GM12878 (cell line): Measurements from ENCODE around the gene CCDC85B. TPM values are rescaled to one million over a fixed set of nuclear protein-coding genes. Genes with fewer than 3 reads are reported as not detected.
A peak's percentile ranks its signal among the peaks of the same experiment; 100 is the strongest.

ENCODE experiments used
- ATAC-seq: fragments of 200-7000 bp; cut with Tn5 transposase; 3 replicates; pipeline ENCODE4 v1.9.1; 2020; ENCODE audit warnings: mild to moderate bottlenecking, moderate library complexity
- BruUV-seq: library from RNA; stranded (reverse); fragments of 400-500 nt; replicated peaks from 2 replicates; lab custom pipeline; 2021; lab: Mats Ljungman, UMichigan
- CTCF ChIA-PET: fragments of 300-600 bp; sonication (Branson Sonifier 250); formaldehyde crosslinking; extraction: SDS; loops from one replicate; lab custom pipeline; 2021; ENCODE audit warnings: inconsistent platforms; lab: Yijun Ruan, JAX
- POLR2A ChIA-PET: fragments of 350-600 bp; formaldehyde crosslinking; extraction: SDS; loops from one replicate; lab custom pipeline; 2021; ENCODE audit warnings: inconsistent platforms; lab: Charles Lee
- RAD21 ChIA-PET: fragments of 300-600 bp; sonication (Branson Sonifier 250); formaldehyde crosslinking; loops from one replicate; lab custom pipeline; 2023; ENCODE audit warnings: antibody characterized with exemption; ENCODE audit not compliant: unreplicated experiment; lab: Charles Lee
- SMC1A ChIA-PET: fragments of 300-600 bp; sonication (Branson Sonifier 250); formaldehyde crosslinking; loops from one replicate; lab custom pipeline; 2023; ENCODE audit not compliant: unreplicated experiment, uncharacterized antibody; lab: Charles Lee
- DNase-seq: peaks from one replicate; pipeline ENCODE4 v3.0.0-alpha.2; 2011; ENCODE audit warnings: low read depth, low spot score
- FAIRE-seq: peaks from 3 replicates; lab custom pipeline; 2011; peaks lifted over from hg19 to GRCh38; lab: Jason Lieb, UNC
- H2AFZ ChIP-seq: 2 replicates; pipeline ENCODE4 v1.6.0; 2011; ENCODE audit warnings: low read depth, low read length, control low read depth; ENCODE audit not compliant: control insufficient read depth
- H3K27ac ChIP-seq: 2 replicates; pipeline ENCODE4 v1.5.1; 2011; ENCODE audit warnings: control low read depth; ENCODE audit not compliant: control insufficient read depth, insufficient read depth
- H3K27me3 ChIP-seq, 2 experiments: replicated peaks in 1 of 2; 2 replicates each; pipeline versions ENCODE4 v1.6.0 to v1.6.1; 2011; ENCODE audit warnings: low read length in 1 of 2; ENCODE audit not compliant: control insufficient read depth in 2 of 2, insufficient read depth in 2 of 2
- H3K36me3 ChIP-seq, 2 experiments: 2 replicates each; pipeline ENCODE4 v1.5.1; 2011; ENCODE audit warnings: low read length in 1 of 2; ENCODE audit not compliant: control insufficient read depth in 2 of 2, insufficient read depth in 2 of 2
- H3K4me1 ChIP-seq: 2 replicates; pipeline ENCODE4 v1.6.1; 2011; ENCODE audit warnings: mild to moderate bottlenecking, low read length, moderate library complexity, mixed read lengths; ENCODE audit not compliant: control insufficient read depth, insufficient read depth
- H3K4me2 ChIP-seq: 2 replicates; pipeline ENCODE4 v1.6.0; 2011; ENCODE audit warnings: control low read depth; ENCODE audit not compliant: control insufficient read depth, insufficient read depth
- H3K4me3 ChIP-seq: fragments of 200-600 bp; sonication (generic); 2 replicates; pipeline ENCODE4 v1.5.1; 2016
- H3K79me2 ChIP-seq: 2 replicates; pipeline ENCODE4 v1.6.0; 2011; ENCODE audit warnings: low read length; ENCODE audit not compliant: control insufficient read depth, insufficient read depth
- H3K9ac ChIP-seq: 2 replicates; pipeline ENCODE4 v1.8.0; 2011; ENCODE audit warnings: low read length, control low read depth, mixed read lengths; ENCODE audit not compliant: control insufficient read depth, insufficient read depth
- H3K9me3 ChIP-seq: replicated peaks from 3 replicates; pipeline ENCODE4 v1.5.1; 2011; ENCODE audit warnings: mild to moderate bottlenecking, low read length; ENCODE audit not compliant: control insufficient read depth, insufficient read depth
- H4K20me1 ChIP-seq: 2 replicates; pipeline ENCODE4 v1.6.0; 2011; ENCODE audit not compliant: control insufficient read depth, insufficient read depth
- ATF7 ChIP-seq: fragments of 450-650 bp; IDR thresholded peaks from 2 replicates; pipeline ENCODE4 v1.6.1; 2016; ENCODE audit warnings: low read depth, mild to moderate bottlenecking
- E4F1 ChIP-seq: fragments of 450-650 bp; IDR thresholded peaks from 2 replicates; pipeline ENCODE4 v1.6.1; 2018; ENCODE audit warnings: borderline replicate concordance, mild to moderate bottlenecking; ENCODE audit not compliant: partially characterized antibody
- FOS ChIP-seq: IDR thresholded peaks from 3 replicates; pipeline ENCODE4 v1.6.1; 2011; ENCODE audit warnings: borderline replicate concordance; ENCODE audit not compliant: insufficient read length; ENCODE audit errors: extremely low read depth
- HCFC1 ChIP-seq: fragments of 150-350 bp; IDR thresholded peaks from 2 replicates; pipeline ENCODE4 v1.6.1; 2014; ENCODE audit warnings: low read length
- NFXL1 ChIP-seq: fragments of 450-650 bp; IDR thresholded peaks from 2 replicates; pipeline ENCODE4 v1.6.1; 2017; ENCODE audit warnings: antibody characterized with exemption, mild to moderate bottlenecking, borderline replicate concordance
- POLR2A ChIP-seq: IDR thresholded peaks from 2 replicates; pipeline ENCODE4 v1.6.1; 2011; ENCODE audit warnings: low read depth, mild to moderate bottlenecking, low read length
- POLR2AphosphoS2 ChIP-seq: IDR thresholded peaks from 2 replicates; pipeline ENCODE4 v1.6.1; 2011; ENCODE audit warnings: low read depth, mild to moderate bottlenecking, low read length, improper control_type of control experiment, moderate library complexity
- POLR2AphosphoS5 ChIP-seq: IDR thresholded peaks from 2 replicates; pipeline ENCODE4 v1.6.1; 2011; ENCODE audit warnings: mild to moderate bottlenecking, low read length, inconsistent platforms
- WGBS: methylation state at CpG from one replicate; pipeline ENCODE4 v1.1.6; 2016; ENCODE audit warnings: low lambda C conversion rate; ENCODE audit not compliant: insufficient replicate concordance, insufficient coverage; ENCODE audit errors: missing lambda C conversion rate; 5-methylcytosine and 5-hydroxymethylcytosine counted together
- in situ Hi-C: fragments of 300-500 bp; cut with MboI; formaldehyde crosslinking; loops from 9 replicates; pipeline ENCODE4 v1.14.3; 2018; ENCODE audit warnings: mixed read lengths
- intact Hi-C: fragments of 100-400 bp; cut with micrococcal nuclease; formaldehyde crosslinking; loops from one replicate; pipeline ENCODE4 v1.14.2; 2022; ENCODE audit not compliant: unreplicated experiment
- polyA plus RNA-seq, 11 experiments: library from polyadenylated mRNA; depleted of rRNA in 4 of 11; unstranded in 6 of 11; stranded (reverse) in 5 of 11; fragments of >200 nt; fragmentation: Nextera tagmentation in 4 of 11; fragmentation: Illumina TruSeq in 1 of 11; extraction: Ambion mirVana in 4 of 11; extraction: Trizol in 1 of 11; gene quantifications; 1 replicate in 1 of 11; 2 replicates in 10 of 11; pipeline versions ENCODE4 v1.2.1 to v1.2.3, GENCODE V29; 2011 to 2016; ENCODE audit warnings: inconsistent platforms in 2 of 11, missing spikeins in 2 of 11, low read depth in 1 of 11
- total RNA-seq, 4 experiments: library from RNA; depleted of rRNA in 3 of 4; stranded (reverse); fragments of >200 nt in 3 of 4; fragmentation: Illumina TruSeq in 1 of 4; extraction: Trizol in 1 of 4; gene quantifications; 2 replicates each; pipeline versions ENCODE4 v1.2.1 to v1.2.3, GENCODE V29; 2013 to 2021

The CCDC85B gene
- total and polyA plus RNA-seq, 10 of the 15 experiments (the other 5 are each of a cell fraction or from before 2014, with no cell fraction given), result 0.32 to 114 (median 49.5) TPM

- TF ChIP-seq FOS, result no peak
These were observed 28.2 kb upstream of the CCDC85B start (continued) for GRCh38 chr11:65862191-65862735.

GRCh38 chr11:65862941-65863888 is 27.3 kb upstream of the CCDC85B start:
- RAD21 ChIA-PET, result no interaction called here
- Histone ChIP-seq H3K36me3 (peaks cover 23 to 38% of the 10 kb centered on the region in 2 experiments), H3K79me2 (peaks cover 26% of the 10 kb centered on the region), H2AFZ (no peak overlapping the region), H3K9me3 (no peaks in the 10 kb centered on the region), H4K20me1 (no peaks in the 10 kb centered on the region; the same call in 1 of the 2 replicates), H3K27me3 (no peaks in the 10 kb centered on the region), H3K27ac (no peak overlapping the region), H3K4me3 (no peak overlapping the region), H3K4me2 (peak overlapping the region; percentile 97; the same call in 1 of the 2 replicates), H3K9ac (no peak overlapping the region), H3K4me1 (peaks cover 15% of the 10 kb centered on the region)
- FAIRE-seq, result no peak
- POLR2A ChIA-PET, result interaction anchor here (0.8 to 5.6 kb wide), 2 partner anchors 28 to 152 kb away, joined by 4 to 155 read pairs; partner anchors contain the start of genes CCDC85B and FIBP
- intact Hi-C loops (no loop called here), in situ Hi-C loops (loop anchor here (25.0 kb wide), 1 partner anchor 1626 kb away; the partner anchor contains the start of genes DNAJC4, FKBP2, NUDT22 and PPP1R14B)
- WGBS, result 95% methylated on average over 24 of the region's 24 CpGs
- ATAC-seq, result no peak
- no peak for TF ChIP-seq NFXL1
- no peak; the same call in 1 of the 2 replicates for TF ChIP-seq POLR2AphosphoS2
- peak; percentile 29; the same call in 1 of the 2 replicates for TF ChIP-seq POLR2AphosphoS5
- TF ChIP-seq ATF7, result no peak
- TF ChIP-seq HCFC1, result no peak
- TF ChIP-seq POLR2A, result 0 out of 2 replicates have a peak, but pooled peaks have one; percentile 25
- TF ChIP-seq E4F1, result no peak
- SMC1A ChIA-PET, result no interaction called here
- no TSS peak for BruUV-seq
- DNase-seq, result no peak
- CTCF ChIA-PET, result interaction anchor here (1.3 to 1.4 kb wide), 2 partner anchors 21 to 24 kb away, joined by 3 read pairs; no protein-coding TSS in a partner anchor
